Measurements from ENCODE around the gene GALNT9.
"Not testable (repeated sequence)": the region's sequence is repeated elsewhere in the genome, so short reads cannot be mapped to it uniquely, and the experiment has no call there.

The GALNT9 gene

GRCh38 chr12:132295561-132295960, 33.8 kb downstream of the GALNT9 start:
- H3K4me1 Mint-ChIP-seq, H3K27ac Mint-ChIP-seq, H3K9me3 Mint-ChIP-seq, DNase-seq, CTCF ChIA-PET, H3K27me3 Mint-ChIP-seq, H3K36me3 Mint-ChIP-seq, H3K4me3 Mint-ChIP-seq: not testable (repeated sequence)

- H3K4me1 Mint-ChIP-seq, result no peaks in the 10 kb centered on the region
- no peak overlapping the region for H3K4me3 Mint-ChIP-seq
- no peaks in the 10 kb centered on the region for H3K36me3 Mint-ChIP-seq
- CTCF ChIA-PET, result no interaction called here
- no peak for DNase-seq
- H3K9me3 Mint-ChIP-seq, result peaks cover 8% of the 10 kb centered on the region
- H3K27ac Mint-ChIP-seq, result no peak overlapping the region
- H3K27me3 Mint-ChIP-seq, result peaks cover 4% of the 10 kb centered on the region
Measured at GRCh38 chr12:132295101-132295526, 34.3 kb downstream of the GALNT9 start.

GRCh38 chr12:132294121-132295034, 35.0 kb downstream of the GALNT9 start:
- CTCF ChIA-PET, result no interaction called here
- H3K27ac Mint-ChIP-seq, result no peak overlapping the region
- no peaks in the 10 kb centered on the region for H3K36me3 Mint-ChIP-seq
- peaks cover 10% of the 10 kb centered on the region for H3K9me3 Mint-ChIP-seq
- no peak for DNase-seq
- H3K4me1 Mint-ChIP-seq, result no peaks in the 10 kb centered on the region
- H3K4me3 Mint-ChIP-seq, result no peak overlapping the region
- H3K27me3 Mint-ChIP-seq, result peaks cover 11% of the 10 kb centered on the region

DNA sequence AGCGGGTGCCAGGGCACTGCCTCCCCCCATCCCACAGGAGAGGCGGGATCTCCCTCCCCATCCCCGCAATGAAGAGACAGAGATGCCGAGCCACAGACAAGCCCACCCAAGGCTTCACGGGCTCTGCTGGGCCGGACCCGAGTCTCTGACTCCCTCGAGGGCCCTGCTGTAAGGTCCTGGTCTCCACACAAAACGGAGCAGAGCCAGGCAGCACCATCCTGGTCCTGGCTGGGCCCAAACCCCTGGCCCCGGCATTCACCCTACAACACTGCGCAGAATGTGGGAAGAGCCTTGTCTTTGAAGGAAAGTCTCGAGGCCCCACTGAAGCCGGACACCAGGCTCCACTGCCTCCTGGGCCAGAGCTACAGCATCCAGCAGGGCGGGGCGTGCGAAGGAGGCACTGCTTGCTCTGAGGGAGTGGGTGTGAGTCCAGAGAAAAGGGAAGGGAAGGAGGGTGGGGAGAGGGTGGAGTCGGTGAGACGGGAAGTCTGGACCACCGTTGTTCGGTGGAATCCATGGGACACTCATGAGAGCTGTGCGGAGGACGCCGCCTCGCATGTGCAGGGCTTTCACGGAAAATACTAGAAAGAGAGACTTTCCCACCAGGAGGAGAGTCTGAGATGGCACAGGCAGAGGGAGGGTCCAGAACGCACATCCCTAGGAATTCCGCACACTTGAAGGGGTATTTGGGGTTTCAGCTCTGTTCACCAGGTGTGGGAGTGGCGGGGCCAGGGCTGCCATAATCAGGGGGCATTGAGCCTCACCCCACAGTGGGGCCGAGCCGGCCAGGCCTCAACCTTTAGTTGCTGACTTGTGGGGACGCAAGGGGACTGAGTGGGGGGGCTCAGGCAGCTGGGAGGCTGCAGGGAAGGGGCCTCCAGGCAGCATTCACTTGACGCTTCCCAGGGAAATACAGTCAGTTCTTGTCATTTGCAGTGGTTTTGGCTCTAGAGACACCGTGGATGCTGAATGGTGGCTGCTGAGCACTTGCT, 36.8 kb downstream of the GALNT9 start:
- H3K4me1 Mint-ChIP-seq, result no peaks in the 10 kb centered on the region
- H3K36me3 Mint-ChIP-seq, result no peaks in the 10 kb centered on the region
- H3K27me3 Mint-ChIP-seq, result peaks cover 20% of the 10 kb centered on the region
- CTCF ChIA-PET, result no interaction called here
- no peak overlapping the region for H3K4me3 Mint-ChIP-seq
- no peak for DNase-seq
- no peak overlapping the region for H3K27ac Mint-ChIP-seq
- H3K9me3 Mint-ChIP-seq, result peaks cover 8% of the 10 kb centered on the region

DNA sequence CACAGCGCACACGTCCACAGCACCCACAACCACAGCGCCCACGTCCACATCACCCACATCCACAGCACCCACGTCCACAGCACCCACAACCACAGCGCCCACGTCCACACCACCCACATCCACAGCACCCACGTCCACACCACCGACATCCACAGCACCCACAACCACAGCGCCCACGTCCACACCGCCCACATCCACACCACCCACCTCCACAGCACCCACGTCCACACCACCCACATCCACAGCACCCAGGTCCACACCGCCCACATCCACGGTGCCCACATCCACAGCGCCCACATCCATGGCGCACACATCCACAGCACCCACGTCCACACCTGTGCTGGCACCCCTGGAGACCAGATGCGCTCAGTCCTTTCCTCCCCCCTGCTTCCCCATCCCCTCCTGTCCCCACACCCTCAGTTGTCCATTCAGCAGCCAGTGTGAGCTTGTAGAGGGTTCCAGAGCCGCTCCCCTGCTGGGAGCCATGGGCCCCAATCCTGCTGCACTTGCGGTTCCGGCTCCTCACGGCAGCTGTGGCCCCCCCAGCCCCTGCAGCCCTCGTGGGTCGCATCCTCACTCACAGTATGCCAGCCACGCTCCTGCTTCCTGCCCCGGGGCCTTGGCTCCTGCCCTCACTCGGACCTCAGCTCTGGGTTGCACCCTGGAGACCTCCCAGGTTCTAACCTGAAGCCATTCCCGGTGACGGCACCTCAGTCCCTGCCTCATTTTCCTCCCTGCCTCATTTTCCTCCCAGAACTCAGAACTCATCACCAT, 37.8 kb downstream of the GALNT9 start:
- no peak for DNase-seq
- Mint-ChIP-seq H3K4me3 (no peak overlapping the region), H3K36me3 (no peaks in the 10 kb centered on the region), H3K27me3 (peaks cover 31% of the 10 kb centered on the region), H3K9me3 (peaks cover 8% of the 10 kb centered on the region), H3K4me1 (no peaks in the 10 kb centered on the region), H3K27ac (peak overlapping the region; percentile 33)
- CTCF ChIA-PET, result no interaction called here

DNA sequence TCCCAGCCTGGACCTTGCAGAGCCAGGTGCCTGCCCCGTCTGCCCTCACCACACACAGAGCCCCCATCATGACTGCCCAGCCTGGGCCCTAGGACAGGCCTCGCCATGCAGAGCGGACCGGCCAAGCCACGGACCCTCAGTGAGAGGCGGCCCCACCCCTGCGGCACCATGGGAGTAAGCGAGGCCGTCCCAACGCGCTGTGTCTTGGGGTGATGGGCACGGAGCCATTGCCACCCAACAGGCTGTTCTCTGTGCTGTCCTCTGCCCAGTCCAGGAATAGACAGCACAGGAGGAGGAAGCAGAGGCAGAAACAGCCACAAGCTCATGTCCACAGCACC, 39.2 kb downstream of the GALNT9 start:
- Mint-ChIP-seq H3K36me3 (no peaks in the 10 kb centered on the region), H3K4me1 (peaks cover 3% of the 10 kb centered on the region), H3K4me3 (no peak overlapping the region), H3K9me3 (peaks cover 8% of the 10 kb centered on the region), H3K27me3 (peaks cover 41% of the 10 kb centered on the region), H3K27ac (no peak overlapping the region)
- DNase-seq, result no peak
- CTCF ChIA-PET, result no interaction called here

DNA sequence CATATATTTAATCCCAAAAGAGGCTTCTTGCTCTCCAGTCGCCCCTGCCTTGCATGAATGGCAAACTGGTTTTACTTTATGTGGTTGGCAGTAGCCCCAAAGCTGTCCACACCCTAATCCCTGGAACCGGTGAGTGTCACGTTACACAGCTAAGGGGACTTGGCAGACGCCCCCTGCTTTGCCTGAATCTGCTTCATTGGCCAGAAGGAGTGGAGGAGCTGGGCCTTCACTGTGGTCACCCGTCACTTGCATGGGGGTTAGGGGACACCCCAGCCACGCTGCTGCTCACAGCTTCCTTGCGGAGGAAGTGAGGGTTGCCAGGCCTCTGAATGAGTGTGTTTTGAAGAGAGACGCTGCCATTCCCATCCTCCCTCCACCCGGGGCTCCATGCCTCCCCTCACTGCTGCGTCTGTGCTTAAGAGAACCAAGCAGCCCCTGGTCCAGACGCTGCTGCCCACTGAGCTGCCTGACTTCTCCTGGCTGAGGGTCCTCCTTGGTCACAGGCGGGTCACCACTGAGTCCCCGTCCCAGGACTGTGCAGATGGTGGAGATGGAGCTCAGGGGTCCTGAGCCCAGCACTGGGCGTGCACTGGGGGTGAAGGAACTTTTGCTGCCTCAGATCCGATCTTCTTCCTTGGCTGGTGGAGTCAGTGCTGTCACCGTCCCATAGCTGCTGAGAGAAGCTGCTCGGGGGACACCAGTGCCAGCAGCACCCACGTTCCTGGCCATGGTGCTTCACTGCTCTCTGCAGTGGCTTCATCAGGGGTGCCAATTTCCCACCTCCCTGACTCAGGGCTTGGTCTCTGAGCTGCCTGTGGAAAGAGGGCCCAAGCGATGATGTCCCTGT, 39.8 kb downstream of the GALNT9 start:
- Mint-ChIP-seq H3K4me1 (peaks cover 3% of the 10 kb centered on the region), H3K4me3 (no peak overlapping the region), H3K9me3 (peaks cover 8% of the 10 kb centered on the region), H3K27me3 (peaks cover 47% of the 10 kb centered on the region), H3K27ac (no peak overlapping the region), H3K36me3 (no peaks in the 10 kb centered on the region)
- CTCF ChIA-PET, result no interaction called here
- DNase-seq, result no peak

DNA sequence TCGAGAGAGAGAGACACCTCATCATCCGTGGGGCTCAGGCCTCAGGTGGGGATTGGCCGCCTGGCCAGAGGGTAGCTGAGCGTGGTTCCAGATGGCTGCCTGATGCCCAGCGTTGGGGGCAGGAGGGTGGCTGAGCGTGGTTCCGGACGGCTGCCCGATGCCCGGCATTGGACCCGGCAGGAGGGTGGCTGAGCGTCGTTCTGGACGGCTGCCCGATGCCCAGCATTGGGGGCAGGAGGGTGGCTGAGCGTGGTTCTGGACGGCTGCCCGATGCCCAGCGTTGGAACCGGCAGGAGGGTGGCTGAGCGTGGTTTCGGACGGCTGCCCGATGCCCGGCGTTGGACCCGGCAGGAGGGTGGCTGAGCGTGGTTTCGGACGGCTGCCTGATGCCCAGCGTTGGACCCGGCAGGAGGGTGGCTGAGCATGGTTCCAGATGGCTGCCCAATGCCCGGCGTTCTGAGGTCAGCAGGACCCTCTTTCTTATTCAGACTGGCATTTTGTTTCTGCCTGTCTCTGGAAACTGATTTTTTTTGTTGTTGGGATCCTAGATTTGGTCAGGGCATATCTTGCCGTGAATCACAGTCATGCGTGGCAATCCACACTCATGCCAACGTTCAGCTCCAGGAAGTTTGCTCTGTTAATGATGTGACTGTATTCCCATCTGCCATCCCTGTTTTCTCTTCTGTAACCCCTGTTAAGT, 40.7 kb downstream of the GALNT9 start:
- peaks cover 8% of the 10 kb centered on the region for H3K9me3 Mint-ChIP-seq
- peaks cover 56% of the 10 kb centered on the region for H3K27me3 Mint-ChIP-seq
- no peak overlapping the region for H3K27ac Mint-ChIP-seq
- CTCF ChIA-PET, result no interaction called here
- no peak for DNase-seq
- no peak overlapping the region for H3K4me3 Mint-ChIP-seq
- peaks cover 11% of the 10 kb centered on the region for H3K4me1 Mint-ChIP-seq
- H3K36me3 Mint-ChIP-seq, result no peaks in the 10 kb centered on the region

DNA sequence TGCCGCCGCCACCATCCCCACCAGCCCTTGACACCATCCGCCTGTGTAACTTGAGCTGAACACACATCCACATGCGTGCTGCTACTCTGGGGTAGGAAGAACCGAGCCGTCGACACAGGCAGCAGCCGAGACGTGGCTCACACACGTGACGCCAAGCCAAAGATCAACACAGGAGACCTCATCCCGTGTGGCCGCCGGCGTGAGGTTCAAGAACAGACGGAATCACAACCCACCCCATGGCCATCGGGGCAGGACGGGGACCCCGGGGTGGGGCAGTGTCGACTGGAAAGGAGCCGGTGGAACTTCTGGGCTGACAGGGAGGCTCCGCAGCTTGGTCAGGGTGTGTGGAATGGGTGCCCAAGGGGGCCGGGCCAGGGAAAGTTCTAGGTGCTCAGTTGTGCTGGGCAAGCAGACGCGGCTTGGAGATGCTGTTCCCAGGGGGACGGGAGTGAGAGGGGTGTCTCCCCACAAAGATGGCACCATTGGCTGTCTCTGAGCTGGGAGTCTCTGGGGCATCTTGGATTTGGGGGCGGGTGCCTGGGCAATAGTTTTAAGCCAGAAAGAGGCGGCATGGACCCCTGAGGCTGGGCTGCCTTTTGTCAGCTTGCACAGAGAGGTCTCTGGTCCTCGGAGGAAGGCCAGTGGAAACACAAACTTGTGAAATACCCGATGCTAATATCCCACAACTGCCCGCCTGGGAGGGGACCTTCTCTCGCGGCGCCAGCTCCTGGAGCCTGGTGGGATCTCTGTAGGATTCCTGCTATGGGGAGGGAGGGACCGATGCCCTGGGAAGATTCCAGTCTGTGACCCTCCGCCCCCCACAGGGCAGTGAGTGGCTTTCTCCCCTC, 41.8 kb downstream of the GALNT9 start:
- no peak for DNase-seq
- H3K36me3 Mint-ChIP-seq, result no peaks in the 10 kb centered on the region
- peaks cover 18% of the 10 kb centered on the region for H3K4me1 Mint-ChIP-seq
- CTCF ChIA-PET, result no interaction called here
- H3K4me3 Mint-ChIP-seq, result no peak overlapping the region
- no peak overlapping the region for H3K27ac Mint-ChIP-seq
- H3K27me3 Mint-ChIP-seq, result peaks cover 63% of the 10 kb centered on the region
- peaks cover 8% of the 10 kb centered on the region for H3K9me3 Mint-ChIP-seq

DNA sequence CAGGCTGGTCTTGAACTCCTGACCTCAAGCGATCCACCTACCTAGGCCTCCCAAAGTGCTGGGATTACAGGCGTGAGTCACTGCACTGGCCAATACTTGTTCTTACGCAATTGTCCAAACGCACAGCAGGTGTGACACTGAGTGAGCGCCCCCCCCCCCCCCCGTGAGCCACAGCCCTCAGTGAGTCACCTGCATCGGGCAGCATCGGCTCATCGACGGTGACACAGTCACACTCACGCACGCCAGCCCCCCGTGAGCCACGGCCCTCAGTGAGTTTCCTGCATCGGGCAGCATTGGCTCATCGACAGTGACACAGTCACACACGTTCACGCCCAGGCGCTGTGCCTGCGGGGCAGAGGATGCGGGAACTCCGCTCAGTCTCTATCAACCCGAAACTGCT, 42.5 kb downstream of the GALNT9 start:
- DNase-seq, result no peak
- Mint-ChIP-seq H3K4me3 (no peak overlapping the region), H3K9me3 (peaks cover 6% of the 10 kb centered on the region), H3K27ac (no peak overlapping the region), H3K4me1 (peaks cover 18% of the 10 kb centered on the region), H3K27me3 (peaks cover 63% of the 10 kb centered on the region), H3K36me3 (no peaks in the 10 kb centered on the region)
- CTCF ChIA-PET, result no interaction called here

GRCh38 chr12:132285991-132286681, 43.3 kb downstream of the GALNT9 start:
- peaks cover 5% of the 10 kb centered on the region for H3K9me3 Mint-ChIP-seq
- no peak for DNase-seq
- H3K4me1 Mint-ChIP-seq, result peaks cover 18% of the 10 kb centered on the region
- peaks cover 64% of the 10 kb centered on the region for H3K27me3 Mint-ChIP-seq
- H3K36me3 Mint-ChIP-seq, result no peaks in the 10 kb centered on the region
- no peak overlapping the region for H3K27ac Mint-ChIP-seq
- CTCF ChIA-PET, result interaction anchor here (1.3 kb wide), 1 partner anchor 275 kb away, joined by 3 read pairs; no protein-coding TSS in a partner anchor
- H3K4me3 Mint-ChIP-seq, result no peak overlapping the region
